Activated CD4-positive, alpha-beta T cell treated with anti-CD3 and anti-CD28 coated beads, Interleukin-2, amount 50 U/mL, for 1 hour (primary cell): ENCODE results near the gene CD300LF.

Source experiments
- DNase-seq: peaks from one replicate; pipeline ENCODE4 v3.0.0-alpha.2; 2020

CD300LF gene

GRCh38 chr17:74712756-74713155 lies at the start of gene CD300LF:
CD300LF (minus strand) TSS chr17:74712923; CDS start chr17:74712866, 57 bp downstream.
- no peak for DNase-seq

- DNase-seq: no peak
These were observed 49.2 kb upstream of the CD300LF start for GRCh38 chr17:74761931-74762330.

- DNase-seq: no peak
These were observed 48.7 kb upstream of the CD300LF start for GRCh38 chr17:74761419-74761818.

- DNase-seq: no peak
These were observed 47.8 kb upstream of the CD300LF start for GRCh38 chr17:74760404-74761105.

GRCh38 chr17:74759941-74760340 lies 47.2 kb upstream of the CD300LF start:
- no peak for DNase-seq

- peak; percentile 46 for DNase-seq
These were observed 46.6 kb upstream of the CD300LF start for GRCh38 chr17:74759243-74759801.

DNA sequence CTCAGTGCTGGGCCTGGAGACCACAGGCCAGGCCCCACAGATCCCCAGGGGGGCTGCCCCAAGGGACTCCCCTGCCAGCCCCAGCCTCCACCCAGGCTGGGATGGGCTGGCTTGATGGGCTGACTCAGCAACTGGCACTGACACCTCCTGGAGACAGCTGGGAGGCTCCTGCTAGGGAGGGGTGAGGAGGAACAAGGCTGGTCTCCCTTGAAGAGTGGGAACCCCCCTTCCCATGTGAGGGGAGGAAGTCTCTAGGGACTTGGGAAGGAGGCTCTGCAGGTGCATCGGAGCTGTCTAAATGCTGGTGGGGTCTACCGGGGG lies 46.1 kb upstream of the CD300LF start:
- DNase-seq: no peak

GRCh38 chr17:74757931-74758847 lies 45.5 kb upstream of the CD300LF start:
- no peak for DNase-seq

DNA sequence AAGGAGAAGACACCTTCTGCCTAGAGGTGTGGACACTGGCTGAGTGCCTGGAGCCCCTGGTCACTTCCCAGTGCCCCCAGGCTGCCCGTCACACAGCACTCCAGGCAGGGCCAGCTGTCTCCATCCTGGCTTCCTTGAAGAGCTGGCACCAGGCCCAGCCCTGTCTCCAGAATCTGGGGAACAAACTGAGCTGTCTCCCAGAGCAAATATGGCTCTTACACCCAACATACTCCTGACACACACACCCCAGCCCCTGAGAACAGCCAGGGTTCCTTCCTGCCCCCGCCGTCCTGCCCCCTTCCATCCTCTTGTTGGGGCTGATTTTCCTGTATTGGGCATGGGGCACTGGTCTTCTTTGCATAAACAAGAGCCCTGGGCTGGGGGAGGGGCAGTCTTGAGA lies 44.8 kb upstream of the CD300LF start:
- no peak for DNase-seq

- DNase-seq: no peak
These were observed 44.2 kb upstream of the CD300LF start for GRCh38 chr17:74756891-74757290.

DNA sequence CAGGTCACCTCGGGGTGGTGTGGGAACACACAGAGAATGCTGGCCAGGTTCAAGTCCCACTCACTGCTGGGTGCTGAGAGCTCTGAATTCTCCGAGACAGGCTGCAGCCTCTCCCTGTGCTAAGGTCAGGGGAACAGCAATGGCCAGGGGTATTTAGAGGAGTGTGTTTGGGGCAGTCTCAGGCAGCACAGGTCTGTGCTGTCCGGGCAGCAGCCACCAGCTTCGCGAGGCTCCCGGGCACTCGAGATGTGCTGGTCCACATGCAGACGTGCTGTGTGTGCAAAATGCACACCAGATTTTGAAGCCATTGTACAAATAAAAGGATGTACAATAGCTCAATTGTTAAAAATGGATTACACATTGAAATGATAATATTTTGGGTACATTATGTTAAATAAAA lies 42.8 kb upstream of the CD300LF start:
- no peak for DNase-seq

GRCh38 chr17:74754832-74755231 lies 42.1 kb upstream of the CD300LF start:
- no peak for DNase-seq

DNA sequence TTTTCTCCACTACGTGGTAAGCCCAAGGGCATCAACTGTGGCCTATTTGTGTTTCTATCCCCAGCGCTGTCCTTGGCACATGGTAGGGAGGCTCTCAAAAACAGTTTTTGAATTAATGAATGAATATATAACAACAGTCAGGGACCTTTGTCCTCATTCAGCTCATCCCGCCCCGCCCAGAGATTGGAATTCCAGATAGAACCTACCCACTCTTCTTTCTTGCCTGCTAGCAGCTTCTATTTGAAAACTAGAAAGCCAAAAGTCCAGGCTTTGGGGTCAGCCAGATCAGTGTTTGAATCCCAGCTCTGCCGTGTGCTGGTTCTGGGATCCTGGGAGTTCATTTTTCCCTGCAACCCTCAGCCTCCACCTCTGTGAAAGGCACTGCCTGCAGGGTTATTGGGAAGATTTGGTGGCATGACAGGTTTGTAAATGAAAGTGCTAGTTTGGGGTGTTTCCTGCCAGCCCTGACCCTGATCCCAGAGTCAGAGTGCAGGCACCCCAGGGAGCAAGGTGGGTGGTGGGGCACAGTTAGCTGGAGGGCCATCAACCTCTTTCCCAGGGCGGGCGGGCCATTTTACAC lies 40.2 kb upstream of the CD300LF start:
- DNase-seq: no peak

DNA sequence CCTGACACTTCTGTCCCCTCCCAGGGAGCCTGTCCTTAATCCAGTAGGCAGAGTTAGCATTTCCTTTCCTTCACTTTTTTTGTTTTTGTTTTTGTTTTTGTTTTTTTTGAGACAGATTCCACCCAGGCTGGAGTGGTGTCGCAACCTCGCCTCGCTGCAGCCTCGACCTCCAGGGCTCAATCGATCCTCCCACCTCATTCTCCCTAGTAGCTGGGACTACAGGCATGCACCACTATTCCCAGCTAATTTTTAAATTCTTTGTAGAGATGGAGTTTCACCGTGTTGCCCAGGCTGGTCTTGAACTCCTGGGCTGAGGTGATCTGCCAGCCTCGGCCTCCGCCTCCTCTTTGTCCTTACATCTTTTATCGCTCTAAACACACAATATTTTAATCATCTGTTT lies 39.7 kb upstream of the CD300LF start:
- no peak for DNase-seq

GRCh38 chr17:74750327-74751069 lies 37.8 kb upstream of the CD300LF start:
- no peak for DNase-seq

DNA sequence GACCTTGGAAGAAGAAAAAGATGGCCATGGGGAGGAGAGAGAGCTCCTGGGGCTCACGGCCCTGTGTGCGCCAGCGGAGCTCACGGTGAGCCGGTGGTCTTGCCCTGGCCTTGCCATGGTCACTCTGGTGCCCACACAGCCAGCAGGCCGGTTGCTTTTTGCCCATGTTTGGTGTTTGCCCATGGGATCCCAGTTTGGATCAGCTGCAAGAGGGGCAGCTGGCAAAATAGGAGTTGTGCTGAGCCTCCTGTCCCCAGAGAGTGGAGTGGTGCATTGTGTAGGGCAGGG lies 37.3 kb upstream of the CD300LF start:
- DNase-seq: no peak

DNA sequence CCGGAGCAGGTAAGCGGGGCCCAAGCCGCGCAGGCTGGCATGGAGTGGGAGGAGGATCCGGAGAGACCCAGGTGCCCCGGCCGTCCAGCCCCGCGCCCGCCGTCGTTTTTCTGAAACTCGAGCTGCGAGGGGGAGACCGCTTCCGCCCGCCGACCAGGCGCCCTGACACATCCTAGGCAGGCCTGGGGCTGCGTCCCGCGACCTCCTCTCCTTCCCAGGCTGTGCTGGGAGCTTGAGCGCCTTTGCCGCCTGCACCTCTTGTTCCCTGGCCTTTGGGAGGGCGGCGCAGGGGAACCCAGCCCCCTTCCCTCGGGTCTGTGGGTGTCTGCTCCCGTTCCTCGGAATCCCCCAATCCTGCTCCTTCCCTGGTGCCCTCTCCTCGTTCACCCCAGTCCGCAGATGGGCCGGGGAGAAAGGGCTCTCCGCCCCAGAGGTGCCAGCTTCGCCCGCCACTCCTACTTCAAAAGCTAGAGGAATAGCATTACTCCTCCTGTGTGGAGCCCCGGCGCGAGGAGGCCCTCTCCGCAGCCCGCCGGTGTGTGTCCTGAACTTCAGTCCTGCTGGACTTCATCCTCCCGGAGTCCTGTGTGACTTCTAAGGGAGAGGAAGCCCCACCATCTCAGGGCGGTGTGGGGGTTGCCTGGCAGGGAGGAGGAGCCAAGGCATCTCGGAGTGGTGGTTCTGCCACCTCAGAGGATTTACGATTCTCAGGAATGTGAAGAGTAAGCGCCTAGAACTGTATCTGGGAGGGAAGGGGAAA lies 36.7 kb upstream of the CD300LF start:
- DNase-seq: no peak

GRCh38 chr17:74748529-74749278 lies 36.0 kb upstream of the CD300LF start, which contains the start of gene NHERF1:
NHERF1 (plus strand) TSS chr17:74748628; CDS start chr17:74748847, 219 bp downstream.
- peak; percentile 89 for DNase-seq

GRCh38 chr17:74748279-74748528 lies 35.5 kb upstream of the CD300LF start:
- no peak for DNase-seq

GRCh38 chr17:74746922-74747321 lies 34.2 kb upstream of the CD300LF start:
- DNase-seq: no peak

GRCh38 chr17:74746376-74746775 lies 33.7 kb upstream of the CD300LF start:
- DNase-seq: no peak
